SK-MEL-5 (cell line): ENCODE measurements around the gene TP63. TPM values are rescaled to one million over a fixed set of nuclear protein-coding genes. Genes with fewer than 3 reads are reported as not detected.

Experiments used
- DNase-seq: peaks from one replicate; pipeline ENCODE4 v3.0.0-alpha.2; 2016; ENCODE audit warnings: low read depth, low spot score
- in situ Hi-C: cut with HindIII; loops from 2 replicates; pipeline ENCODE4 v1.10.0; 2016; ENCODE audit warnings: low sequenced_read_pairs, high pct_unique_total_duplicates, low pct_unique_long_range_greater_than_20kb
- total RNA-seq: library from RNA; depleted of rRNA; stranded (reverse); fragments of >200 nt; shearing (Covaris generic); gene quantifications from 2 replicates; pipeline ENCODE4 v1.2.3, GENCODE V29; 2014

Gene TP63
- total RNA-seq, 1 experiment from 2014 or later: not detected

DNA sequence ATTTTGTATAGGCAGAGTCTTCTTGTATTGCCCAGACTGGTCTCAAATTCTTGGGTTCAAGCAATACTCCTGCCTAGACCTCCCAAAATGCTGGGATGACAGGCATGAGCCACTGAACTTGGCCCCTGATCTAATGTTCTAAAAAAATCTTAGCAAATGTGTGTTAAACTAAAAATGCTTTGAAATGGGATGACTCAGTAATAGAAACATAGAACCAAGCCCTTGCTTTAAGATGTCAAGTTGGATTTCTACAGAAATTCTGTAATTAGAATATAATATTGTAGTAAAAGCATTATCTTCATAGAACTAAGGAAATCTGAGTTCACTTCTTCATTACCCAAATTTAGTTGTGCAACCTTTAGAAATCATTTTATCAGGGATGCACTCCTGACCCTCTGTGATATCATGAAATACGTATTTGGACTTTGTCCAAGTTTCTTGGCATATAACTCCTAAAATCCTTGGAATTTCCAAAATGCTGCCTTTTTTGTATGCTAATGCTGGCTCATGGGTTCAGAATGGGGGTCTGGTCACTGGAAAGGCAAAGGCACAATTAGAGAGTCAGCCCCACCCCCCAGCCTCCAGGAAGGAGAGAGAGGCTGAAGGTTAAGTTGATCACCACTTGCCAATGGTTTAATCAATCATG lies 217.3 kb downstream of the TP63 start:
- in situ Hi-C loops: no loop called here
- DNase-seq: no peak

DNA sequence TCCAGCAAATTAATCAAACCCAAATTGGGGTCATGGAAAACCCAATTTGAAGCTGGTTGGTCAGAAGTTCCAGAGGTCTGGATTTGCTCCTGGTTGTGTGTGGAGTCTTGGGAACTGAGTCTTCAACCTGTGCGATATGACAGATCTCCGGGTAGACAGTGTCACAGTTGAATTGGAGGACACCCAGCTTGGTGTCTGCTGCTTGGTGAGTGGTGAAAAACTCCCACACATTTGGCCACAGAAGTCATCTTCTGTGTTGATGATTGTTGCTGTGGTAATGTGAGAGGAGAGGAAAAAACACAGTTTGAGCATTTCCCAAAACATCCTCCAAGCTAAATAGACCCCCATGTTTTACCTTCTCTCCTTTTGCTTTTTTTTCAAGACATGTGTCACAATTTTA lies 218.1 kb downstream of the TP63 start:
- no peak for DNase-seq

DNA sequence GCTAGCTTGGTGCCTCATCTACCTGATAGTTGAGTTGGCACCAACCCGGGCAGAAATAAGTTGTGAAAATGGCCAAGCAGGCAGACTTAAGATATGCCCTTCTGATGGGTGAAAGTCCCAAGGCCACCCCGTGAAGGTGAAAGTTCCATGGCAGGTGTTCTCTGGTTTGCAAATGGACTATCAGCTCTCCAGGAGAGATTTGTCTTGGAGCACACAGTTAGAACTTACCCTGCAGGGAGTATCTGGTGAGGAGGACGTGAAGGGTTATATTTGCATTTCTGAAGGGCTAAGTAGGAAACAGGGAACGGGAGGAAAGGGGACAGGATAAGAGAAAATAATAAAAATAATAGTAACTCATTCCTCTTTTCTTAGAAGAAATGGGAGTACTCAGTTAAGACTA lies 220.5 kb downstream of the TP63 start:
- no peak for DNase-seq
- in situ Hi-C loops: no loop called here

More for the DNA sequence above, 218.1 kb downstream of the TP63 start:
- in situ Hi-C loops: no loop called here

DNA sequence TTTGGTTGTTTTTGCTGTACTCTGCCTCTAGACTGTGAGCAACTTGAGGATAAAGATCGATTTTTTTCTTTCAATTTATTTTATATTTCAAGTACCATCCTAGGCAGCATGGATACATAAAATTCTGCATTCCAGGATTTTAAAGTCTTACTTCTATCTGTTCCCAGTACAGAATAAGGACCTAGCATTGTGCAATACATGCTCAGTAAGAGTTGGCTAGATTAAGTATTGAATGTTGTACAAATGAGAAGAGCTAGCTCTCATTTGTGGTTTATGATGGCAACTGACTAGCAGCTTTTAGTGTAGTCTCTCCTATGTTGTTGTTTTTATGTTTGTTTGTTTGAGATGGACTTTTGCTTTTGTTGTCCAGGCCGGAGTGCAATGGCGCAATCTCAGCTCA lies 222.7 kb downstream of the TP63 start:
- in situ Hi-C loops: no loop called here
- no peak for DNase-seq

DNA sequence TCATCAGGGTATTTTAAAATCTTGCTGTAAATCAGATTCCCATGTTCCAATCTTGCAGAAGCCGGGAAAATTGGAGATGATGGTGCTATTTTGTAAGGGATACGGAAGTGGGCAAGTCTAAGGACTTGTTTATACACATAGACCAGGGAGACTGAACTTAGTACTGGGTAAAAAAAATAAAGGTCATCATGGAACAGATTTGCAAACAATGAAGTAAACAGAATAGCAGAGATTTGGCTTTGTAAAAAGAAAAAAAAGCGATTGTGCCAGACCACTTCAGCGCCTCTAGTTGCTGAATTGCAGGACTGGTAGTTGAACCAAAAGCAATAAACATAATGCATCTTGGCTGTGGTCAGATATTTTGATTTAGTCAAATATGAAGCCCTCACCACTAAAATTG lies 229.1 kb downstream of the TP63 start:
- DNase-seq: no peak
- in situ Hi-C loops: no loop called here

DNA sequence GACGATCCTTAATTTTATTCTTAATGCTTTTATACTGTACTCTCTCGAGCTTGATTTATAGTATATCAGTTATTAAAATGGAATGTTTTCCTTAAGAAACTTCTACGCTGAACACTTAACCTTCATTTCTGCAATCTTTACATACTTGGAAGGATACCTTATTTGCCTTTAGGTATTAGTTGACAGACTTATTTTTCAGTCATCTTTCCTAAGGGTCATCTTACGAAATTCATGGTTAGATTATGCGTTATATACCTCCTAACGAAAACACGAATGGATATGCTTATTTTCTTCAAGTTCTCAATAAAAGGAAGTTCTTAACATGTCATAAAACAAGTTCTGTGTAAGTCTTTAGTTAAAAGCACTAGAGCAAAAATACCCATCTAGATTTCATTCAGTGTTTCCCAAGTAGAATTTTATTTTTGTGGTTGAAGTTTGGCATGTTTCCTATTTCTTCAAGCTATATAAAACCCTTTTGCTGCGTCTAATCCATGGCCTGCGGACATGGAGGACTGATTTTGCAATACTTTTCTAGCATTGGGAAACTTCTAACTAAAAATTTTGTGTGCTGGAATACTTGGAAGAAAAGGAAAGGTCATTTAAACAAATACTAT lies 231.3 kb downstream of the TP63 start:
- DNase-seq: no peak
- in situ Hi-C loops: no loop called here

DNA sequence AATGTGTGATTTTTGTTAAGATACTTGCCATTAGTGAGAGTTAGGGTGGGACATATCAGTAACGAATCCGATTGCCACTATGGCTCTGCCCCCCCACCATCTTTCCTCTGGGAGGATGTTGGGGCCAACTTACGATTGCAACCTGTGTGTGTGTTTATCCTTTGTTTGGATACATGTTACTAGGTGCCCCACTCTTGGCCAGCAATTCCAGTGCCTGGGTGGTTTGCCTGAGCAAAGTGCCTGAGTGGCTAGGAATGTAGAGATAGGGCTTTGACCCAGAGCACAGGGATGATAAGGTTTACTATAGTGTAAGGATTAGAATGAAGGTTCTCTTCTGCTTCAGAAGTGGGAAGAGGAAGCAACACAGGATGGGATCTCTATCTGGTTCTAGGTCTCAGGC lies 231.8 kb downstream of the TP63 start:
- no peak for DNase-seq
- in situ Hi-C loops: no loop called here

DNA sequence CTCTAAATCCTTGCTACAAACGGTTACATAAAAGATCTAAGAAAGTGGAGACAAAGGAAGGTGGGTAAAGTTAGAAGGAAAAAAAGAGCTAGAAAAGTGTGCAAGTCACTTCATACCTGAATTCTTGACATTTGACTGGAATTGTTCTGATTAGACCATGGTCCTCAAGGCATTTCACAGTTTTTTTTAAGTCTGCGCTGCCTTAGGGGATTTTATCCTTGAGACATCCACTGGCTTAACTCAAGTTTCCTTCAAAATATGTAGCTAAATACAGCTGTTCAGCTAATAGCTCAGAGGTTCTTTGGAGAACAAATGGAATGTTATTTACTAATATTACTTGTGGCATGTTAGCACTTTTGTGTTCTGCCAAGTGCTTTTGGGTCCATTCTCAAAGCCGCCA lies 236.9 kb downstream of the TP63 start:
- DNase-seq: no peak
- in situ Hi-C loops: no loop called here

DNA sequence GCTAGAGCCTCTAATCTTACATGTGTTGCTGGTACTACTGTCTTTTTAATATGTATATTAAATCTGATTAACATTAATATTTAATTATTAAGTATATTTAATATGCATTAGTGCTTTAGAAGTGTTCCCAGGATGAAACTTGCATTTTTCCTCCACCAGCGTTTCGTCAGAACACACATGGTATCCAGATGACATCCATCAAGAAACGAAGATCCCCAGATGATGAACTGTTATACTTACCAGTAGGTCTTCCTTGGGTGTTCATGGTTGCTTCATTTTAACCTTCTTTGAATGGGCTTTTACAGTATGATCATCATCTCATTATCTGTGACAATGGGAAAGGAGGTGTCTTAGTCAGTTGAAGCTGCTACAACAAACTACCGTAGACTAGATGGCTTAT lies 238.0 kb downstream of the TP63 start:
- in situ Hi-C loops: no loop called here

DNA sequence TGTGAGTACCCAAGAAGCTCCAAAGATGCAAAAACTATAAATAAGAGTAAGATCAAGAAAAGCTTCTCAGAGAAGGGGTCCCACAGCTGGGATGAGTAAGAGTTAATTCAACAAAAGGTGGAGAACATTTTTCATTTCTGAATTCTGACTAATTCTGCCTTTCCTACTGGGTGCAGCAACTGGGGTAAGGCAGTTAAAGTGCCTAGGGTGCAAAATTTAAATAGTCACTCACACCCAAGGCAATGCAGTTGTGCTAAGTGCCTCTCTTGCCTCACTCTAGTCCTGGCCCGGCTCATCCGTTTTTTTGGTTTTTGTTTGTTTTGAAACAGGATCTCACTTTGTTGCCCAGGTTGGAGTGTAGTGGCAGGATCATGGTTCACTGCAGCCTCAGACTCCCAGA lies 240.2 kb downstream of the TP63 start:
- DNase-seq: no peak
- in situ Hi-C loops: no loop called here

More for the DNA sequence above, 238.0 kb downstream of the TP63 start:
- no peak for DNase-seq

DNA sequence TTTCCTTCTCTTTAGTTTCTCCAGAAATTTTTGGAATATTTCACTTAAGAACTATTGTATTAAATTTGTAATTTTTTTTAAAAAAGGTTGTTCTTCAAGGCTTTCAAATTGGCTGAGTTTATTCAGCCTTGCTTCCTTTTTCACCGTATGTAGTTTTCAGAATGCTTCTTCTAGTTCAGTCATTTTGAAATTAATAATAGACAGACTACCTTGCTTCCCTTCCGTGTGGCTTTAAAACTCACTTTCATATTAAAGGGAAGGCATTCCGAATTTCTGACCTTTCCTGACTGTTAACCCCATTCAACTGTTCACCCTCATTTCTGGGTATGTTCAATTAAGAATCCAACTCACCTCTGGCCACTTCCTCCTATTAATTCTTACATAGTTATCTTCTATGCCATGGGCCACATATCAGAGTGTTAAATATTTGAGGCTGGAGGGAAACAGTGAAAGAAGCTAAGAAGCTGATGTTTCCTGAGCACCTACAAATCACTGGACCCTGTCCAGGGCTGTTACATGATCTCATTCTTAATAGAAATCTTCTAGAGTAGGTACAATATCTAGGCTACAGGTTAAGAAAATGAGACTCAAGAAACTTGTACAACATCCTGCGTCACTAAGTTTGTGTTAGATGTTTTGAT lies 252.0 kb downstream of the TP63 start:
- in situ Hi-C loops: no loop called here
- DNase-seq: no peak

DNA sequence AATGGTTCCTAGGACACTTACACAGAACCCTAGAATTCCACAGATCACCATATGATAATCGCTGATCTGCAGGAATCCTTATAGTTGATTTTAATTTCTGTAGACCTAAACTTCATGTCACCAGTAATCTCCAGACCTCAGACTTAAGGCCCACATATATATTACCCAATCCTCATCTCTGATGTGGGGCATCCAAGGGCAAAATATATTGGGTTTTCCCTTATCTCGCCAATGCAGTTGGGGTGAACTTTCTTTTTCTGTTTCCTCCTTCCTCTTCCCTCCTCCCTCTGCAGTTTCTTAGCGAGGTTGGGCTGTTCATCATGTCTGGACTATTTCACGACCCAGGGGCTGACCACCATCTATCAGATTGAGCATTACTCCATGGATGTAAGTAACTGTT lies 259.3 kb downstream of the TP63 start:
- DNase-seq: no peak
- in situ Hi-C loops: no loop called here

DNA sequence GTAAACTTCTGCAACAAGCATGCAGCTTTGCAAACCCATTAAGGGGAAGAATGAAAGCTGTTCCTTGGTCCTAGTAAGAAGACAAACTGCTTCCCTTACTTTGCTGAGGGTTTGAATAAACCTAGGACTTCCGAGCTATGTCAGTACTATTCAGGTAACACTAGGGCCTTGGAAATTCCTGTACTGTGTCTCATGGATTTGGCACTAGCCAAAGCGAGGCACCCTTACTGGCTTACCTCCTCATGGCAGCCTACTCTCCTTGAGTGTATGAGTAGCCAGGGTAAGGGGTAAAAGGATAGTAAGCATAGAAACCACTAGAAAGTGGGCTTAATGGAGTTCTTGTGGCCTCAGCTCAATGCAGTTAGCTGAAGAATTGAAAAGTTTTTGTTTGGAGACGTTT lies 265.3 kb downstream of the TP63 start:
- in situ Hi-C loops: no loop called here

DNA sequence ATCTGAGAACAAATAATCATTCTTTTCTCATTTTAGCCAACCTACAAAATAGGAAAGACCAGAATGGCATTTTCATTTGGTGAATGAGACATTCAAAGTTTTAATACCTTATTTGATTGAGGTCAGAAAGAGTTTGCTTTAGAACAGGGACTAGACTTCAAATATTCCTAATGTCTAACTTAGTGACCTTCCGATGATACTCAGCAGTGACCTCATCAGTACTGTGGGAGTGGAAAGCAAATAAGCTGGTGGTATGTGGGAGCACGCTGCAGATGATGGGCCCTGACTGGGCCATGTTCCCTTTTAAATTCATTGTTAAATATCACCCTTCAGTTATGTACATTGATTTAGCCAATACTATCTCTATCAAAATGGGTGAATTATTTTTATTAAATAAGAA lies 266.2 kb downstream of the TP63 start:
- in situ Hi-C loops: no loop called here
- no peak for DNase-seq

More for the DNA sequence above, 265.3 kb downstream of the TP63 start:
- no peak for DNase-seq

DNA sequence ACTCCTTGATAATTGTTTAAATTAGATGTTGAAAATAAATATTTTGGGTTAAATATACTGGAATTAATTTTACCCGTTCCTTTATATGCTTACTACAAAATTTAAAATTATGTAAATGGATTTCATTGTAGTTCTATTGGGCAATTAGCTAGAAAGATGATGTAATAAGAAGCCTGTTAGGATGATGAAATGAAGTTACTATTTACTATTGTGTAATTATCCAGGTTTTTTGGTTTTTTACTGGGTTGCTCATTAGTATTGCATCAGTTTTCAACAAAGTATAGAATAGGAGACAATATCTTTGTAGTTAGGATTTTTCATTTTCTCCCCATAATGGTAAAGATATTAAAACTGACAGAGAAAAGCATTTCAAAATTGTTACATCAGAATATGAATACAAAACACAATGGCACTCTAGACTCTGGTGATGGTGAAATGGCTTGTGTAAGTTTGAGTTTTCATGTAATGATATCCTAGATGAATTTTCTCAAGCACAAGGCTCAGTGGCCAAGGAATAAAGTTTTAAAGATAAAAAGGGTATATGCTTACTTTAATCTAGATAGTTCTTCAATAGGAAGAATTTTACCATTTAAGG lies 267.5 kb downstream of the TP63 start:
- no peak for DNase-seq
- in situ Hi-C loops: no loop called here

DNA sequence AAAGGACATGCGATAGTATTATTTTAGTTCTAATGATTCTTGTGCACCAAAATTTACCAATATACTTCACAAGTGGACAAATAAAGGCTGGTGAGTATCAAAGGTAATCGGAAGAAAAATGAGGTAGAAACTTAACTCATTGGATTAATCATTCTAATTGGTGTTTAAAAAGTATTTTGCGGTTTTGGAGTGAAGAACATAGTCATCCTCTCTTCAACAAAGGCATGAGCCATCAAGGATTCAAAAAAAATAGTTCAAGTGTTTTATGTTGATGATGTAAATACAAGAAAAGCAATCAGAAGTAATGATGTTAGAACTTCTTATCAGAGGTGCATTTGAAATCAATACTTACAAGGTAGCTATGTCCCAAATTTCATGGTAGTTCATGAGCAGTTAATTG lies 268.0 kb downstream of the TP63 start:
- in situ Hi-C loops: no loop called here
- no peak for DNase-seq

DNA sequence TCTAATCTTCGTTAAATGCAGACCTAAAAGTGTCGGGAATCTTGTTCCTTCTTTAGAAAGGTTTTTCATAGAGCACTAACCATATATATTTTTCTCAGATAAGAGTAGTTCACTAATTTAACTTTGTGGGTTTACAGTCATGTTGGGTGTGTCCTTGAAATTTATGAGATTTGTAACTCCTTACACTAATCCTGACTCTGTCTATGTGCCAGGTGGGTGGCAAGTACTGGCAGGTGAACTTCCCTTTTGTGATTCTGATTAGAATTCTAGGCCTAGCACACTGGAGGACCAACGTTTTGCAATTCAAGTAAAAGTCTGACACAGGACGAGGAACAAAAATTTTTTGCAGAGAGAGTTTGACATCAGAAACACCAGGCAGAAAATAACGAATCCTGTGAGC lies 269.4 kb downstream of the TP63 start:
- DNase-seq: no peak
- in situ Hi-C loops: no loop called here

DNA sequence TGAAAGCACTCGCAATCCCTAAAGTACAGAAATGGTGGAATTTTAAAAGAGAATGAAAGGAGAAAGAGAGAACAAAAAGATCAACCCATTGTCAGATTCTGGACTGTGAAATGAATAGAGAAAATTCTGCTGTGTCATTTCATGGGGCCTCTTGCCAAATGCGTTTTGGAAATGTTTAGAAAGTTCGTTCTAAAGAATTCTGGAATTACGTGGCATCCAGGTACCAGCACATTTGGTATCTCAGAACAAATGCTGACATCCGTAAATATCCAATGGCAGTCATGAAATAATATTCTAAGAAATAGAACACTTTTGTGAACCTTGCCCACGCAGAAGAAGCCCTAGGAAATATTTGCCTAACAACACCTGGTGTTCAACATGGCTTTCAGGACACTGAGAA lies 270.3 kb downstream of the TP63 start:
- DNase-seq: no peak
- in situ Hi-C loops: no loop called here
